ENCODE data around the gene PACSIN2.

DNA sequence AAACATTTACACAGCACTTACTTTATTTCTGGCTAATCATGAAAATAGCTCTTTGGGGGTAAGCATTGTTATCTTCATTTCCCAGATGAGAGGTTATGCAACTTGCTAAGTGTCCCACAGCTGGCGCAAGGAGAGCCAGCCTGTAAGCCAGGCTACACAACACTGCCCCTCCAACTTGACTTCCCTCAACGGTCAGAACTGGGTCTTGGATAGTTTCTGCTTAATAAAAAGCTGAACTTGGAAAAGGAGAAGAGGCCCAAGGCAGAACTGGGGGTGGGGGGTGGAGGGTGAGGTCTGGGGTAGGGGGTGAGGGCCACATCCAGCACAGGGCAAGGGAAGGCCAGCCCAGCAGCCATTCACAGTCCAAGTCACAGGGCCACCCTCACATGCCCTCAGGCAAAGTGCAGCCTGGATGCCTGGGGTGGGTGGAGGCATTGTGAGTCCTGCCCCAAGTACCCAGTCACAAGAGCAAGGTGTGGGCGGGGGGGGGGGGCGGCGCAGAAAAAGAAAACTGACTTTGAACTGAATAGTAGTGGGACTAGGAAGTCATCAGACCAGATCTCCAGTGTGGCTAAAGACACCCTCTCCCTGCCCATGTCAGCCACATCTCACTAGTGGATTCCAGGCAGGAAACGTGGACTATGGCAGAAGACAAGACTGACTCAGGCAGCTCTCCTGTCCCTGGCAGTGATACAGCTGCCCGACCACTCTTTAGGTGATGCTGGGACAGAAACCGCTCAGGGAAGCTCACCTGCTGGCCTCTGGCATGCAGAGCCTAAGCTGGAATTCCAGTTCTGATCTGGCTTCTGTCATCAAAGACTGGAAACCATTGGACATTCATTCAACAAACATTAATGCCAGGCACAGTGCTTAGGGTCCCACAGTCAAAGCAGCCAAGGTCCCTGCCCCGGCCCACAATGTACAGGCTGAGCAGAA is 52.4 kb downstream of the PACSIN2 start:
- TF ChIP-seq, protein P1, sequence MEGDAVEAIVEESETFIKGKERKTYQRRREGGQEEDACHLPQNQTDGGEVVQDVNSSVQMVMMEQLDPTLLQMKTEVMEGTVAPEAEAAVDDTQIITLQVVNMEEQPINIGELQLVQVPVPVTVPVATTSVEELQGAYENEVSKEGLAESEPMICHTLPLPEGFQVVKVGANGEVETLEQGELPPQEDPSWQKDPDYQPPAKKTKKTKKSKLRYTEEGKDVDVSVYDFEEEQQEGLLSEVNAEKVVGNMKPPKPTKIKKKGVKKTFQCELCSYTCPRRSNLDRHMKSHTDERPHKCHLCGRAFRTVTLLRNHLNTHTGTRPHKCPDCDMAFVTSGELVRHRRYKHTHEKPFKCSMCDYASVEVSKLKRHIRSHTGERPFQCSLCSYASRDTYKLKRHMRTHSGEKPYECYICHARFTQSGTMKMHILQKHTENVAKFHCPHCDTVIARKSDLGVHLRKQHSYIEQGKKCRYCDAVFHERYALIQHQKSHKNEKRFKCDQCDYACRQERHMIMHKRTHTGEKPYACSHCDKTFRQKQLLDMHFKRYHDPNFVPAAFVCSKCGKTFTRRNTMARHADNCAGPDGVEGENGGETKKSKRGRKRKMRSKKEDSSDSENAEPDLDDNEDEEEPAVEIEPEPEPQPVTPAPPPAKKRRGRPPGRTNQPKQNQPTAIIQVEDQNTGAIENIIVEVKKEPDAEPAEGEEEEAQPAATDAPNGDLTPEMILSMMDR (IDR thresholded peaks at IDR 0.05): no peak
- TF ChIP-seq ZFX (IDR thresholded peaks at IDR 0.05; ENCODE audit: borderline replicate concordance): no peak
